PFSK-1 (cell line): ENCODE measurements around the gene CYLD.

ENCODE experiments used
- POLR2AphosphoS5 ChIP-seq: IDR thresholded peaks from 2 replicates; pipeline ENCODE4 v1.6.1; 2012; ENCODE audit warnings: low read depth, mild to moderate bottlenecking, control low read depth, low read length, moderate library complexity
- TF ChIP-seq, protein P1 (sequence below), 2 experiments: IDR thresholded peaks; 2 replicates each; pipeline versions ENCODE4 v1.6.1 to v1.8.0; 2011 to 2012; ENCODE audit warnings: low read depth in 2 of 2, low read length in 2 of 2, control low read depth in 1 of 2, inconsistent platforms in 1 of 2, mild to moderate bottlenecking in 1 of 2, moderate library complexity in 1 of 2; ENCODE audit not compliant: insufficient read depth in 1 of 2

DNA sequence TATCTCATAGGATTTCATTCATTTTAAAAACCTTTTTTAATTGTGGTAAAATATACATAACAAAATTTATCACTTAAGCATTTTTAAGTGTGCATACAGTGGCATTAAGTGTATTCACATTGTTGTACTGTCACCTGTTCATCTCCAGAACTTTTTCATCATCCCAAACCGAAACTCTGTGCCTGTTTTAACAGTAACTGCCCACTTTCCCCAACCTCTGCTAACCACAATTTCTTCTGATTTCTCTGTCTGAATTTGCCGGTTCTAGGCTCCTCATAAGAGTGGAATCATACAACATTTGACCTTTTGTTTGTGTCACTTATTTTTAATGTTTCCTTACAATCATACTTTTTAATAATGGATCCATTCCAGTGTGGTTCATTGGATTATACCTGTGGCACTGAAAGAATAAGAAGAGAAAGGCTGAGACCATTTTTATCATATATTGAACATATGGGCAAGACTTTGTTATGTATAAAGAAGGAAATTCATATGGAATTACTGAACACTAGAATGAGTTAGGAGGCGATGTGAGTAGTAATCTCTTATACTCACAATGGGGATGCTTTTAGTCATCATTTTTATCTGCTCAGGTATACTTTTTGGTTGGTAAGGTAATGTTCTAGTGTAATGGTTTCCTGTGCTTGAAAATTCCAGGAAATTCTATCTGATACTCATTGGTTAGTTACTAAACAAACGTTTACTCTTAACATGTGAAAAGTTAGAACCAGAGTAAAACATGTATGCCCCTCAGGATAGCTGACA, 10.8 kb downstream of the CYLD start:
- no peak for TF ChIP-seq POLR2AphosphoS5
- TF ChIP-seq, protein P1, sequence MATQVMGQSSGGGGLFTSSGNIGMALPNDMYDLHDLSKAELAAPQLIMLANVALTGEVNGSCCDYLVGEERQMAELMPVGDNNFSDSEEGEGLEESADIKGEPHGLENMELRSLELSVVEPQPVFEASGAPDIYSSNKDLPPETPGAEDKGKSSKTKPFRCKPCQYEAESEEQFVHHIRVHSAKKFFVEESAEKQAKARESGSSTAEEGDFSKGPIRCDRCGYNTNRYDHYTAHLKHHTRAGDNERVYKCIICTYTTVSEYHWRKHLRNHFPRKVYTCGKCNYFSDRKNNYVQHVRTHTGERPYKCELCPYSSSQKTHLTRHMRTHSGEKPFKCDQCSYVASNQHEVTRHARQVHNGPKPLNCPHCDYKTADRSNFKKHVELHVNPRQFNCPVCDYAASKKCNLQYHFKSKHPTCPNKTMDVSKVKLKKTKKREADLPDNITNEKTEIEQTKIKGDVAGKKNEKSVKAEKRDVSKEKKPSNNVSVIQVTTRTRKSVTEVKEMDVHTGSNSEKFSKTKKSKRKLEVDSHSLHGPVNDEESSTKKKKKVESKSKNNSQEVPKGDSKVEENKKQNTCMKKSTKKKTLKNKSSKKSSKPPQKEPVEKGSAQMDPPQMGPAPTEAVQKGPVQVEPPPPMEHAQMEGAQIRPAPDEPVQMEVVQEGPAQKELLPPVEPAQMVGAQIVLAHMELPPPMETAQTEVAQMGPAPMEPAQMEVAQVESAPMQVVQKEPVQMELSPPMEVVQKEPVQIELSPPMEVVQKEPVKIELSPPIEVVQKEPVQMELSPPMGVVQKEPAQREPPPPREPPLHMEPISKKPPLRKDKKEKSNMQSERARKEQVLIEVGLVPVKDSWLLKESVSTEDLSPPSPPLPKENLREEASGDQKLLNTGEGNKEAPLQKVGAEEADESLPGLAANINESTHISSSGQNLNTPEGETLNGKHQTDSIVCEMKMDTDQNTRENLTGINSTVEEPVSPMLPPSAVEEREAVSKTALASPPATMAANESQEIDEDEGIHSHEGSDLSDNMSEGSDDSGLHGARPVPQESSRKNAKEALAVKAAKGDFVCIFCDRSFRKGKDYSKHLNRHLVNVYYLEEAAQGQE (IDR thresholded peaks at IDR 0.05; ENCODE audit: insufficient read depth in 1 of 2, low read depth in 2 of 2, low read length in 2 of 2), result no peak
